Duodenal mucosa (tissue), 2 donors: ENCODE data around the gene SESTD1.
"Not testable (repeated sequence)": the region's sequence is repeated elsewhere in the genome, so short reads cannot be mapped to it uniquely, and the experiment has no call there.

Experiments used
- H3K27ac ChIP-seq: one replicate; pipeline ENCODE4 v1.7.0; 2013; ENCODE audit warnings: low read depth, low read length
- H3K27me3 ChIP-seq, 2 donors: one replicate each; pipeline ENCODE4 v1.7.0; 2013; ENCODE audit warnings: low read length in 2 of 2, control low read depth in 1 of 2; ENCODE audit not compliant: insufficient read depth in 2 of 2, control insufficient read depth in 1 of 2
- H3K36me3 ChIP-seq, 2 donors: one replicate each; pipeline ENCODE4 v1.7.0; 2013; ENCODE audit warnings: low read length in 2 of 2, control low read depth in 1 of 2; ENCODE audit not compliant: insufficient read depth in 2 of 2, control insufficient read depth in 1 of 2
- H3K4me1 ChIP-seq, 2 donors: one replicate each; pipeline ENCODE4 v1.7.0; 2013; ENCODE audit warnings: low read length in 2 of 2, control low read depth in 1 of 2; ENCODE audit not compliant: insufficient read depth in 2 of 2, control insufficient read depth in 1 of 2
- H3K4me3 ChIP-seq, 2 donors: one replicate each; pipeline ENCODE4 v1.7.0; 2013; ENCODE audit warnings: low read length in 2 of 2, low read depth in 1 of 2
- H3K9ac ChIP-seq, 2 donors: one replicate each; pipeline ENCODE4 v1.7.0; 2013; ENCODE audit warnings: low read length in 2 of 2, low read depth in 1 of 2
- H3K9me3 ChIP-seq, 2 donors: one replicate each; pipeline ENCODE4 v1.7.0; 2013; ENCODE audit warnings: low read length in 2 of 2, control low read depth in 1 of 2; ENCODE audit not compliant: control insufficient read depth in 1 of 2

Gene SESTD1

DNA sequence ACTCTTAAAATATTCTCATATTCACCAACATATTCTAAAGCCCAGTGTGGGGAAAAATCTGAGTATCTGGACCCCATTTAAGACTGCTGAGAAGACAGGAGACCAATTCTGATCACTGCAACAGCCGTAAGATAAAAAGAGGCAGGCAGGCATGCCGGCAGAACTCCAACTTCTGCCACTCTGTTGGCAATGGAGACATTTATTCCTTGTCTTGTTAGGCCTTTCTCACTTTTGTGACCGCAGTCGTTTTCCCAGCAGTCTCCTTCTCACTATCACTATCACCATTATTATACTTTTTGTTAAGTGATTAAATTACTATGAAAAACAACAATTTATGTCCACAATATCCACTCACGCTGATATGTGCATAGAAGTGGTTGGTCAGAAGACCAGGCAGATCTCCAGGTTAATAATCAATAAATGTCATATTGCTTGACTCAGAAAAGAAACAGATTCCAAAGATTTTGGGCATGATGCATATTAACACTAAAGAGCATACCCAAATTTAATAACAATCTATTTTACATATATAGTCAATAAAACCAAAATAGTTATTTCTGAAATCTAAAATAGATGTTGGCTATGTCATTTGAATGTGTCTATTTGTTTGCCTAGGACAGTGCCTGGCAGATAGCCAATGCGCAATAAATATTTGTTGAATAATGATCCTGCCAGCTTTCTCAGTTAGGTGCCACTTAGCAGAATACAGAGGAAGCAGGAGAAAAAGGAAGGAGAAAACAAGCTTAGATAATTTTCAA lies 38.2 kb downstream of the SESTD1 start:
- Histone ChIP-seq H3K36me3 (no peaks in the 10 kb centered on the region), H3K4me1 (peaks cover 0 to 8% of the 10 kb centered on the region in 2 donors), H3K9ac (no peak overlapping the region), H3K27me3 (no peaks in the 10 kb centered on the region), H3K9me3 (no peaks in the 10 kb centered on the region), H3K4me3 (no peak overlapping the region), H3K27ac (no peak overlapping the region)

DNA sequence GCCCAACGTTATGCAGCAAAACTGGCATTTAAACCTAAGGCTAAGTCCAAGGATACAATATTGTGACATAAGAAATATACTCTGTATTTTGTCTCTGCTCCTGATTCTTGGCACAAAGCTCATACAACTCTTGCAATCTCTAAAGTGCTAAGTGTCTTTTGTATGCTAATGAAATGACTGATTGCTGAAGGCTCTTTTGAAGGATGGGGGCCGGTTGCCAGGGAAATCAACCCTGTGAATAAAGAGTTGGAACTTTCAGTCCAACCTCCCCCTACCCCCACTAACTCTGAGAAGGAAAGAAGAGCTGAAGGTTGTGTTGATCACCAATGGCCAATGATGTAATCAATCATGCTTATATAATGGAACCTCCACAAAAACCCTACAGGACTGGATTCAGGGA lies 40.3 kb downstream of the SESTD1 start:
- Histone ChIP-seq H3K27me3 (no peaks in the 10 kb centered on the region), H3K27ac (no peak overlapping the region), H3K9ac (no peak overlapping the region), H3K36me3 (no peaks in the 10 kb centered on the region), H3K9me3 (no peaks in the 10 kb centered on the region), H3K4me3 (no peak overlapping the region), H3K4me1 (peaks cover 0 to 8% of the 10 kb centered on the region in 2 donors)

DNA sequence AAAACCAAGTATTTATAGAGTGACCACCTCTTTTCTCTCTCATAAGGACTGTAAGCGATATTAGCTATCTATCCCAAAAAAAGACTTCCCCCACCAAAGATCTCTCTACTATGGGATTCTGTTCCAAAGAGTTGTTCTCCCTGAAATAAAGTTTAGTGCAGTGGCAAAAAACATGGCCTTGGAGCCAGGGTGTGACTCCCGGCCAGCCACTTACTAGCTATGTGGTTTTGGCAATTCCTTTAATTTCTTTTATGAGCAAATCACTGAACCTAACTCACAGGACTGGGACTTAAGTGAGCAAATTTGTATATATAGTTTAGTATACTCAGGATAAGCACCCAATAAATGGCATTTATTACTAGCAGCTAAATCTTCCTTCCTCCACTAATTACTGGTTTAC lies 42.6 kb downstream of the SESTD1 start:
- no peaks in the 10 kb centered on the region for H3K36me3 ChIP-seq
- no peaks in the 10 kb centered on the region for H3K9me3 ChIP-seq
- peaks cover 0 to 5% of the 10 kb centered on the region in 2 donors for H3K4me1 ChIP-seq
- H3K27ac ChIP-seq, result no peak overlapping the region
- no peaks in the 10 kb centered on the region for H3K27me3 ChIP-seq
- no peak overlapping the region for H3K4me3 ChIP-seq
- H3K9ac ChIP-seq, result no peak overlapping the region

DNA sequence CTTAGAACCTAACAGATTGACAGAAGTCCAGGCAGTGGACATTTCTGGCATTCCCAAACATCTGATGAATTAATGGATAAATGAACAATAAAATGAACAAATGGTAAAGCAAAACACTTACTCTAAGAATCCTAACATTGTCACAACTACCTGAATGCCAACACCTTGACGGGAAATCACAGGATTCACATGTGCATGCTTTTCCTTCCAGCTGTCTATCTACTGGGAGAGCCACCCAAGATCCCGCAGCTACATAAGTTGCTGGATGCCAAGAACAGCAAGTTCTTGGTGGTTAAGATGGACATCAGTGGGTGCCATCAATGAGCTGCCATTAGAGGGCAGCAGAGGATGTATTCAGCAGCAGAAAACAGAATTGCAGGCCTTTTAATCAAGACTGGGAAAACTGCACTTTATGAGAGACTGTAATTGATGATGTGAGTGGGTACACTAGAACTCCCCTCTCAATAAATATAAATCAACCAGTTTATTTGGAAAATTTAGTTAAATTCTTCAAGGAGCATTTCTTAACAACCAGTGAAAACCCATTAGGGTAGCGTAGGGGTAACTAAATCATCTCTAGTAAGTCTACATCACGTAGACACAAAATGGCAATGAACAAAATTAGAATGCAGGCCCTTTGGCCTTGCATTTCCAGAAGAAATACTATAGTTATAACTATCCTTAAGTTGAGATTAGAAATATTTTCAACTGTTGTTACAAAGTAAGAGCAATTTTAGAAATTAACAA lies 45.6 kb downstream of the SESTD1 start:
- no peak overlapping the region for H3K4me3 ChIP-seq
- H3K4me1 ChIP-seq, result no peaks in the 10 kb centered on the region
- H3K27me3 ChIP-seq, result no peaks in the 10 kb centered on the region
- no peak overlapping the region for H3K27ac ChIP-seq
- no peaks in the 10 kb centered on the region for H3K9me3 ChIP-seq
- H3K36me3 ChIP-seq, result no peaks in the 10 kb centered on the region
- no peak overlapping the region for H3K9ac ChIP-seq

DNA sequence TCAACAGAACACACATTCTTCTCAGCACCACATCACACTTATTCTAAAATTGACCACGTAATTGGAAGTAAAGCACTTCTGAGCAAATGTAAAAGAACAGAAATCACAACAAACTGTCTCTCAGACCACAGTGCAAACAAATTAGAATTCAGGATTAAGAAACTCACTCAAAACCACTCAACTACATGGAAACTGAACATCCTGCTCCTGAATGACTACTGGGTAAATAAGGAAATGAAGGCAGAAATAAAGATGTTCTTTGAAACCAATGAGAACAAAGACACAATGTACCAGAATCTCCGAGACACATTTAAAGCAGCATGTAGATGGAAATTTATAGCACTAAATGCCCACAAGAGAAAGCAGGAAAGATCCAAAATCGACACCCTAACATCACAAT lies 50.0 kb downstream of the SESTD1 start:
- not testable (repeated sequence) for H3K9me3 ChIP-seq, H3K4me1 ChIP-seq, H3K4me3 ChIP-seq, H3K27me3 ChIP-seq, H3K9ac ChIP-seq, H3K27ac ChIP-seq, H3K36me3 ChIP-seq

DNA sequence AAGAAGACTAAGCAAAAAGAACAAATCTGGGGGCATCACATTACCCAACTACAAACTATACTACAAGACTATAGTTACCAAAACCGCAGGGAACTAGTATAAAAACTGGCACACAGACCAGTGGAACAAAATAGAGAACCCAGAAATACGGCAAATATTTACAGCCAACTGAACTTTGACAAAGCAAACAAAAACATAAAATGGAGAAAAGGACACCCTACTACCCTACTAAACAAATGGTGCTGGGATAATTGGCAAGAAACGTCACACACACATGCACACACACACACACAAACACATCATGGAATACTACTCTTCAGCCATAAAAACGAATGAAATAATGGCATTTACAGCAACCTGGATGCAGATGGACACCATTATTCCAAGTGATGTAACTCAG lies 53.3 kb downstream of the SESTD1 start:
- H3K27ac ChIP-seq, result no peak overlapping the region
- H3K27me3 ChIP-seq, result no peaks in the 10 kb centered on the region
- no peaks in the 10 kb centered on the region for H3K4me1 ChIP-seq
- H3K9me3 ChIP-seq, result peaks cover 0 to 4% of the 10 kb centered on the region in 2 donors
- H3K4me3 ChIP-seq, result no peak overlapping the region
- H3K36me3 ChIP-seq, result no peaks in the 10 kb centered on the region
- H3K9ac ChIP-seq, result no peak overlapping the region

DNA sequence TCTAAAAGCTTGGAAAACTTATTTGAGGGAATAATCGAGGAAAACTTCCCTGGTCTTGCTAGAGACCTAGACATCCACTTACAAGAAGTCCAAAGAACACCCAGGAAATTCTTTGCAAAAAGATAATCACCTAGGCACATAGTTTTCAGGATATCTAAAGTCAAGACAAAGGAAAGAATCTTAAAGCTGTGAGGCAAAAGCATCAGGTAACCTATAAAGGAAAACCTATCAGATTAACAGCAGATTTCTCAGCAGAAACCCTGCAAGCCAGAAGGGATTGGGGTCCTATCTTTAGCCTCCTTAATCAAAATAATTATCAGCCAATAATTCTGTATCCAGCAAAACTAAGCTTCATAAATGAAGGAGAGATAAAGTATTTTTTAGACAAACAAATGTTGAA lies 56.4 kb downstream of the SESTD1 start:
- not testable (repeated sequence) for H3K27me3 ChIP-seq, H3K9me3 ChIP-seq, H3K4me1 ChIP-seq, H3K4me3 ChIP-seq, H3K36me3 ChIP-seq, H3K9ac ChIP-seq, H3K27ac ChIP-seq

DNA sequence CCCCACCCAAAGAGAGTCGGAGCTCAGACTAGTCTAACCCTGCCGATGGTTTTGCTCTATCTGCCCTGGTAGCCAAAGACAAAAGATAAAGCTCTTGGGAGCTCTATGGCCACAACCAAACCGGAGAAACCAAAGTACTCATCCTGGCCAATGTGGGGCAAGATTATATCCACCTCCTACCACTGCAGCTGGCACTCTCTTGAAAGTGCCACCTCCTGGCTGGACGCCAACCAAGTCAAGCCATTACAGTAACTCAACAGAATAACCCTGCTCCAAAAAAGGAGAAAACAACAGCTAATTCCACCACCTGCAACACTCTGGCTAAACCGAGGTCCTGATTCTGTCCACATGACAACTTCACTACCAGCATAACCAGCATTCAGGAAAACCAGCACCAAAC lies 57.6 kb downstream of the SESTD1 start:
- Histone ChIP-seq H3K9me3 (peaks cover 0 to 17% of the 10 kb centered on the region in 2 donors), H3K36me3 (no peaks in the 10 kb centered on the region), H3K27me3 (no peaks in the 10 kb centered on the region), H3K4me3 (no peak overlapping the region), H3K9ac (no peak overlapping the region), H3K27ac (no peak overlapping the region), H3K4me1 (no peaks in the 10 kb centered on the region)

DNA sequence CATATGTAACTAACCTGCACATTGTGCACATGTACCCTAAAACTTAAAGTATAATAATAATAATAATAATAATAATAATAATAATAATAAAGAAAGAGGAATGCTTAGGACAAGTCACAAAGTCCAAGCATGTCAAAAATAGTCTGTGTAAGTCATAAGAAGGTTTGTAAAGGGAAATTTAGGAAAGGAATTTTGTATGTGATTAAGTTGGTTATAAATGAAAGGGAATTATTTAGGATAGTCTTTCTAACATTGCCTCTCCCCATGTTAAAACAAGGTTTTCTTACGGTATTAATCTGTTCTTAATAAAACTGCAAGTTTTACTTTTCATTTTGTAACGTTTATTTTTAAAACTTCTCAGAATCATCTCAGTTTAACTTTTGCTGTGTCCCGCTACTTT lies 62.8 kb downstream of the SESTD1 start:
- no peak overlapping the region for H3K27ac ChIP-seq
- H3K4me3 ChIP-seq, result no peak overlapping the region
- H3K9me3 ChIP-seq, result peaks cover 0 to 15% of the 10 kb centered on the region in 2 donors
- no peak overlapping the region for H3K9ac ChIP-seq
- no peaks in the 10 kb centered on the region for H3K27me3 ChIP-seq
- H3K4me1 ChIP-seq, result no peaks in the 10 kb centered on the region
- no peaks in the 10 kb centered on the region for H3K36me3 ChIP-seq

DNA sequence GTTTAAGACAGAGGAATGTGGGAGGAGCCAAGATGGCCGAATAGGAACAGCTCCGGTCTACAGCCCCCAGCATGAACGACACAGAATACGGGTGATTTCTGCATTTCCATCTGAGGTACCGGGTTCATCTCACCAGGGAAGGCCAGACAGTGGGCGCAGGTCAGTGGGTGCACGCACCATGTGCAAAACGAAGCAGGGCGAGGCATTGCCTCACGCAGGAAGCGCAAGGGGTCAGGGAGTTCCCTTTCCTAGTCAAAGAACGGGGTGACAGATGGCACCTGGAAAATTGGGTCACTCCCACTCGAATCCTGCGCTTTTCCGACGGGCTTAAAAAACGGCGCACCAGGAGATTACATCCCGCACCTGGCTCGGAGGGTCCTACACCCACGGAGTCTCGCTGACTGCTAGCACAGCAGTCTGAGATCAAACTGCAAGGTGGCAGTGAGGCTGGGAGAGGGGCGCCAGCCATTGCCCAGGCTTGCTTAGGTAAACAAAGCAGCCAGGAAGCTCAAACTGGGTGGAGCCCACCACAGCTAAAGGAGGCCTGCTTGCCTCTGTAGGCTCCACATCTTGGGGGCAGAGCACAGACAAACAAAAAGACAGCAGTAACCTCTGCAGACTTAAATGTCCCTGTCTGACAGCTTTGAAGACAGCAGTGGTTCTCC lies 68.6 kb downstream of the SESTD1 start:
- not testable (repeated sequence) for H3K27me3 ChIP-seq, H3K27ac ChIP-seq, H3K4me1 ChIP-seq, H3K9ac ChIP-seq, H3K9me3 ChIP-seq, H3K36me3 ChIP-seq, H3K4me3 ChIP-seq
